CD4-positive, alpha-beta T cell treated with Interleukin-4 for 1 hour (primary cell): ENCODE data around the gene APOLD1.
"Not testable (repeated sequence)": the region's sequence is repeated elsewhere in the genome, so short reads cannot be mapped to it uniquely, and the experiment has no call there.

Experiments
- DNase-seq, 2 donors: peaks; one replicate each; pipeline ENCODE4 v3.0.0-alpha.2; 2020 to 2022

Gene APOLD1

GRCh38 chr12:12784911-12785814, at the start of gene APOLD1:
Gene APOLD1, plus strand, starts transcription at chr12:12785659. Its CDS starts 33 bp downstream, at chr12:12785692.
- no peak for DNase-seq

DNA sequence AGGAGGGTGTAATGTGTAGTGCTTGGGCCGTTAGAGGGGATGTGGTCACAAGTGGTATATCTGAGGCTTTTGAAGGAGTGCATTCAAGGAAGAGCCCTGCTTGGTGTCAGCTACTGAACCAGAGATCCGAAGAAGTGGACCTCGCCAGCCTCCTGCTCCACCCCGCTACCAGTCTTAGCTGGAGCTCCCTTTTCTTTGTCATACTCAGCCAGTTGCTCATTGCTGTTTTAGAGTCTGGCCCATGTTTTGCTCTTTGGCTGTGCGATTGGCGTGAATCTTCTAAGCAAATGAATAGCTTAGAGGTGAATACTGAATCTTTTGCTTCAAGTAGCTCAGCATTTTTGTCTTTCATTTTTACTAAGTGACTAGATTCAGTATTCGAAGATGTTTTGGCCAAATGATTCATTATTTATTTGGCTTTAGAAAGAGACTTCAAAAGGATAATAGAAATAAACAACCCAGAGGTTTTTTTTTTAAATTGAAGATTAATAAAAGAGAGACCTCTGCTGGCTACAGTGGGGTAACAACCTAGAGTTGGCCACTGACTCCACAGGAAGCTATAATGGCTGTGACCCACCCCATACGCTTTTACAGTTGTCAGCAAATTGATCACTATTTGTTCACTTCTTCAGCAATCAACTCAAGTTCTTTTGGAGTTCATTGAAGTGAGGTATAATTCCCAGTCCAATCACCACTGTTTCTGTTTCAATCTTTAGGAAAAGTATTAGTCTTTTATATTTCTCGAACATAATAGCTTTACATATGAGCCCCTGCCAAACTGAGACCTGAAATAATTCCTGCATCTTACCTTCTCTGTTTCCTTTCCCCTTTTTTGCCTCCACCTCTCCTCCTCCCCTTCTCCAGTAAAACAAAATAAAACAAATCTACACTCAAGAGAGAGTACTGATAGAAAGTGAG, 48.4 kb upstream of the APOLD1 start:
- peak; percentile 54 to 77 for DNase-seq

- not testable (repeated sequence) for DNase-seq
These were observed 47.3 kb upstream of the APOLD1 start for GRCh38 chr12:12738152-12738551.

DNA sequence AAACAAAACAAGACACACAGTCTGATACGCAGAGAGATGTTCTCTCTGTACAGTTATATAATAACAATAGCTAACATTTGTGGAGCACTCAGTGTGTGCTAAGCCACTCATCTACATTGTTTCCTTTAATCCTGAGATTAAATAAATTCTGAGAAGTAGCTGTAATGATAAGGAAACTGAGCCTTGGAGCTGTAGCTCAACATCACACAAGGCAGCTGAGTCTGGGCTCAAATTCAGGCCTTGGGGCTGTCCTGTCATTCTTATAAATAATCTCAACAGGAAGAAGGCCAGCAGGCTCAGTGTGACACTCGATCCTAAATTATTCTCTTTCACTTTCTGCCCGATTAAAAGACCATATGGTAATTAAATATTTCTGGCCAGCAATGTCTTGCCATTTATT, 43.8 kb upstream of the APOLD1 start:
- DNase-seq = no peak

DNA sequence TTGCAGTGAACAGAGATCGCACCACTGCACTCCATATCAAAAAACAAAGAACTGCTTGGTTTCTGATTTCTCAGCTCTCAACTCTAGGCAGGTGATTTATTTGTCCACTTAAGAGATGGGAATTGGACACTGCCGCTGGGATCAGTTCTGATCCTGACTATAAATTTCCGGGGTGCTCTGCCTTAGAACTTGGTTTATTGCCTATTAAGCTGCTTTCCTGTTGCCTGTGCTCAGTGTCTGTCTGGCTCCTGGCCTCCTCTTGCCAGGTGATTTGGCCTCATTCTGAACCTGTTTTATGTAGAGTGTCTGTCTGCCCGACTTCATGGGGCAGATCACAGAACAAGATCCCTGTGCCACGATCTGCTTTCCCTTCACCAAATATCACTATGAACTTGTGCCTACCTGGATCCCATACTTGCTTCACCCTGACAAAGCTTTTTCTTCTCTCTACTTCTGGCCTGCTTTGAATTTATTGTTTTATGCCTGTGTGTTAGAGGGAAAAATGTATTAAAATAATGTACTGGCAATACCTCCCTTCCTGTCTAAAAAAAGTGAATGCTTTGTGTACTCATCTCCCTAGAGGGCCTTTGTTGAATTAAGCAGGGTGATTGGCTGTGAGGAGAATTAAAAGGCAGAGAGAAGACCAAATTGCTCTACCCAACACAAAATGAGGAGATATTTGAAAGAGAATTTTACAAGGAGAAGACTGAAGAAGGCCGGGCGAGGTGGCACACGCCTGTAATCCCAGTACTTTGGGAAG, 40.7 kb upstream of the APOLD1 start:
- no peak for DNase-seq

DNA sequence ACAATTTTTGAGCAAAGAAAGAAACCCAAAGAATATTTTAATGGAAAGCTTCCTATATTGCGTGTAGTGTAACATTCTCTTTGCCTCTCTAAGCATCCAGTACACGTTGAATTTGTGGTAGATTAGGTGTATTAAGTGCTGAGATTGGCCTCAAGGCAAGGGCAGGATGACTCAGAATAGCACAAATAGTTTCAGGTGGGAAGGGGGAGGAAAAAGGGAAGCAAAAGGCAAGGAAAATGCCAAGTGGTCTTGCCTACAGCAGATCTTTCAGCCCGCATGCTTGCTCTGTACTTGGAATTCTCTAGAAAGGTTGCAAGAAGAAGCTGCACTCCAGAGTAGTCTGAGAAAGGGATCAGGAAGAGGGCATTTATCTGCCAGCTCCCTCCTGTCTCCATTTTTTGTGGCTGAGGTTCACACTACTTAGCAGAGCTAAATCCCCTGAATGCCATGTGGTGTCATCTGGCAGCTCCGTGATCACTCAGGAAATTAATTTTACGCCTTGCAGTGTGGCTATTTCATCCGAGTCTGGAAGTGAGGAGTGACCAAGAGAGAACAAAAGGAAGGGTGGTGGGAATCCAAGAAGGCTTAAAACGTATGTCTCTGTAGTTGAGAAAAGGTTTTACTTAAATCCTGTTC, 39.8 kb upstream of the APOLD1 start:
- no peak for DNase-seq

DNA sequence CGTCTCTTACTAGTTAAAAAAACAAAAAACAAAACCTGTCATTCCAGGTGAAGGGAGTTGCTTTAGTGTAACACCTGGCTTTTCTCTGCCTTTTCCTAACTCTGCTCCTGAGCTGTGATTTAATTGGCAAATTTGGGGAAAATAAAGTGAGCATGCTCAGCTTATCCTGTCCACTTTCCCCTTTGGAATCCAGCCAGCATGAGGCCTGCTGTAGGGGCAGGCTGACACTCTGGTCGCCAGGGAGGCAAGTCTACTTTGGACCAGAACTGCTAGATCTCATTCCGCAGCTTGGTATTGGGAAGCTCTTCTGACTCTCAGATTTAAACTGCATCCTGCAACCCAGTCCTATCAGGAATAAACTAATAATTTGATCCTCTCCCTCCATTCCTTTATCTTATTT, 38.2 kb upstream of the APOLD1 start:
- no peak for DNase-seq

DNA sequence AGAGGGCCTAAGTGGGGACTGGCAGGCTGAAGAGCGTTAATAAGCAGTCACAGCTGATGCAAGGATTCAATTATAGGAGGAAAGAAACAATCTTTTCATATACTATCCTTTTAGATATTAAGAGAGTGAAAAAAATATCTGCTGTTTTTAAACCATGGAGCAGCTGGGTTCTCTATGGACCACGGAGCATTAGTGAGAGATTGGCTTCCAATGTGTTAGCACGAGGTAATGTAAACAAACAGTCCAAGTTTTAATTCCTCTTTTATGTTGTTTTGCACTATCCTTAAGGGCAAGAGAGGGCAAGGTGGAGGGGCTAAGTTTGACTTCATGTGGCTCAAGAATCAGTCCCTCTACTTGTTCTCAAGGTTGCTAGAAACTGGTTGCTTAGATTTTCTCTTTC, 37.4 kb upstream of the APOLD1 start:
- DNase-seq = no peak

- DNase-seq = no peak
These were observed 36.0 kb upstream of the APOLD1 start for GRCh38 chr12:12749433-12749832.

GRCh38 chr12:12755923-12756322, 29.5 kb upstream of the APOLD1 start:
- no peak for DNase-seq

DNA sequence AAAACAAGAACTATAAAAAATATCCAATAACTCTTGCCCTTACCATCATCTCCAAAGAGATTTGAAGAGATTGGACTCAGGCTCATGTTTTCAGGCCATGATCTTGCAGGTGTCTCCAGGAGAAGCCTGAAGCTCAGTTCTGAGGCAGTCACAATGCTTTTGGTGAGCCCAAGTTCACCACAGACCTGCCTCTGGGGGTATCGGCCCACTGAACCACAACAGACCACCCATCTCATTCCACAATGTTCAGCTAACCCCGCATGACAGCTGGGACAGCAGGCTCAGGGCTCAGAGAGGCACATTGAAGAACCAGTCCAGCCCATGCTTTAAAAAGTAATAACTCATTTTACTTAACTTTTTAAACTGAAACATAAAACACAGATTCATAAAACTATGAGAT, 28.3 kb upstream of the APOLD1 start:
- no peak for DNase-seq

DNA sequence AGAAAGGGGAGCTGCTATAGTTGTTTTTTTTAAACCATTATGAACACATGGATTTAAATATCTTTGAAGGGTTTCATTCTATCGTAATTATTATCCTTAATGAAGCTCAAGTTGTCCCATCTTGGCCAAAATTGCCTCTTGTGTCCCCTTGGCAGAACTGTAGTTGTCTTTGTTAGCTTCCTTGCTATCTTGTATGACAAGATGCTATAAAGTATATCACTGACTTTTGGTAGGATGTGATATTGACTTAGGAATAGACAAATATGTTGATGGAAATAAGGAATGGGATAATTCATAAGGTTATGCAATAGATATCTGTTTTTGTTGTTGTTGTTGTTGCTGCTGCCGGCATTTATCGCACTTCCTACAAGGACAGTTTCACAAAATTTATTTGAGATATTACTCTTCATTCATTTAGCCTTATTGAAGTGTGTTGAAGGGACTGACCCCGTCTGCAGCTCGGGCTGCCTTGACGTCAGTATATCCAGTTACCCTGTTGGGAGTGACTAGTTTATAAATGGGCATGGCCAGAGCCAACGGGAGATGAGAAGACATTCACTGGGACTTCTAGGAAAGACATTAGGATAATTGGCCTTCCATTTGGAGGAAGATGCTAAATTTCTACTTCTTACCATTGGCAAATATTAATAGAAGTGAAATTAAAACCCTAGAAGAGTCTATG, 26.1 kb upstream of the APOLD1 start:
- DNase-seq = no peak

DNA sequence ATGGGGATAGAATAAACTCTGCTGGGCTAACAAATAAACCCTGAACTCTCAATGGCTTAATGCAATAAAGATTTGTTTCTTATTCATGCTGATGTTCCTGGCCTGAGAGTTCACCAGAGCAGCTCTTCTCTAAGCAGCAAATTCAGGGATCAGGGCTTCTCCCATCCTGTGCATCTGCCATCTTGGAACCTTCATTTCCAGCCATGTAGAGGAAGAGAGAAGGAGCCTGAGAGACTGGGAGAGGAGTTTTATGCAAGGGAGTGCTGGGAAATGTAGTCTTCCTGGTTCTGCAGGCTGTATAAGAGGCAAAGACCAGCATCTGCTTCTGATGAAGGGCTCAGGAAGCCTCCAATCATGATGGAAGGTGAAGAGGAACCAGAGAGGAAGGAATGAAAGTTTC, 20.6 kb upstream of the APOLD1 start:
- DNase-seq = no peak

GRCh38 chr12:12770262-12770661, 15.2 kb upstream of the APOLD1 start:
- DNase-seq = no peak

GRCh38 chr12:12774791-12775190, 10.7 kb upstream of the APOLD1 start:
- no peak for DNase-seq

DNA sequence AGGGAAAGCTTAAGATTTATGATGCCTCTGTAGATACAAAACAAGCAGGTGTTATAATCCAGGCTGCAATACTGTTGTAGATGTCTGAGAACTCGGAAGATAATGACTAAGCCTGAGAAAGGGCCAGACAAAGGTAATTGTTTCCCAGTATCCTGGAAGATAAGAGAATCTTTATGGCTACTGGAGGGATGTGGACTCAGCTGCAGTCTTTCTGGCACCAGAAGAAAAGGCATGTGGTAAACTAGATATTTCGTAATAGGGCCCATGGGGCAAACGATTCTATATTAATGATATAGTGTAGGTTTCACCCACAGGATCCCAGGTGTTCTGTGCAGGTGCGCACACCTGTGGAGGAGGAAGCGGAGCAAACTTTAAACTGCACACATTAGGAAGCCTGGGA, 9.2 kb upstream of the APOLD1 start:
- DNase-seq = no peak

DNA sequence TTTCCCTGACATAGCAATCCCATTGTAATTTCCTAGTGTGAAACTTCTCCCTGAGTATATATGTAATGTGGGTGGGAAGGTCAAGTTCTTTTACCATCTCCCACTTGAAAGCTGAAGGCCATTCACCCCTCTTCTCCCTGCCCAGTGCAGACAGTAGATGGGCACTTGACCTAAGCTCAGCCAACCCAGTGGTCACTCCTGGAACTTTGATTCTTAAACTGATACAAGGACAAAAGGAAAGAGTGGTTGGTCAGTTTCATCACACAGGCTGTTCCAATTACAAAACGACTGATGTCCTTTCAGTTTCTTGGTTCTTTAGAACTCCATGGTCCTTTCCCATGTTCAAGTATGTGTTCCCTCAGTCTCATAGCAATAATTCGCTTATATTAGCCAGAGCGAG, 8.4 kb upstream of the APOLD1 start:
- no peak for DNase-seq

- DNase-seq = no peak
These were observed 6.5 kb upstream of the APOLD1 start for GRCh38 chr12:12779007-12779406.

DNA sequence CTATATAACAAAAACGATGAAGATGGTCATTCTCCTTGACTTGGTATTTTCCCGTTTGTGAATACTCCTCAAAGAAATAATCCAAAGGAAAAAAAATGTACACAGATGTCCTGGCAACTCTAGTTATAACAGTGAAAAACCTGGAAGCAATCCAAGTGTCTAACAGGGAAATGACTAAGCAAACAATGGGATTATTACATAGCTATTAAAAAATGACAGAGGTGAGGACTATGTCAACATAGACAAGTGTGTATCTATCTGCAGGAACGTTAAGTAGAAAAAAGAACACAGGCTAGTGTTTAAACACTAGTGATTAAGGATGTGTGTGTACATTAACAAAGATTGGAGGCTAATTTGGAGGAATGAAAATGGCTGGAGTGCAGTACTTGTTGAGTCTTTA, 5.9 kb upstream of the APOLD1 start:
- no peak for DNase-seq

- DNase-seq = no peak
These were observed 1.3 kb upstream of the APOLD1 start for GRCh38 chr12:12784116-12784515.

DNA sequence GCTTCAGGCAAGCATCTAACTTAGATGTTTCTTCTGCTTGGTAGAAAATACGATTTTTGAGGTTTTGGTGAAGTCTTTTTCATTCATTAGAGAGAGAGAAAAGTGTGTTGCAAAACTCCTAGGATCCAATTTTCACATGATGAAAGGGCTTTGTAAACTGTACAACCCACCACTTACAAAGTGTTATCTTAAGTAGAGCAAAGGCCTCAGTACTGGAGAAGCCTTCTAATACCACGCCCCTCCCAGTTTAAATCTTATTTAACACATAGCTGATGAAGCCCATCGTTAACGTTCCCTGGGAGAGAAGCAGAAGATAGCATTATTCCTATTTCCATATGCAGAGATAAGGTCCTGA, 869 bp downstream of the APOLD1 start:
- no peak for DNase-seq
